ENCODE results near the gene HK1.

DNA sequence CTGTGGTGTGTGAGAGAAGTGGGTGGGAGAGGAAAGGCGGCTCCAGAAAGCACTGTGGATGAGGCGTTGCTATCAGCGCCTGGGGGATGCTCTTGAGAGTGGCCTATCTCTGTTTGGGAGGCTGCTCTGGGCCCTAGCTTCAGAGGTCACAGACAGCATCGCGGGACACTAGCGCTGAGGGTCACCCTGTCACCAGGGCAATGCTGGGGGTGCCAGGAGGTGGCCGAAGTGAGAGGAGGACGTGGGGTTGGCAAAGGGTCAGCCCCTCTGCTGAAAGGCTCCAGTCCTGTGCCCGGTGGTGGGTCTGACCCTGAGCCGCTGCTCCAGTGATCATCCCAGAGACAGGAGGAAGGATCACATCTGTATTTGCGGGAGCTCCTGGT lies 141.4 kb downstream of the HK1 start:
- TF ChIP-seq, protein P1, sequence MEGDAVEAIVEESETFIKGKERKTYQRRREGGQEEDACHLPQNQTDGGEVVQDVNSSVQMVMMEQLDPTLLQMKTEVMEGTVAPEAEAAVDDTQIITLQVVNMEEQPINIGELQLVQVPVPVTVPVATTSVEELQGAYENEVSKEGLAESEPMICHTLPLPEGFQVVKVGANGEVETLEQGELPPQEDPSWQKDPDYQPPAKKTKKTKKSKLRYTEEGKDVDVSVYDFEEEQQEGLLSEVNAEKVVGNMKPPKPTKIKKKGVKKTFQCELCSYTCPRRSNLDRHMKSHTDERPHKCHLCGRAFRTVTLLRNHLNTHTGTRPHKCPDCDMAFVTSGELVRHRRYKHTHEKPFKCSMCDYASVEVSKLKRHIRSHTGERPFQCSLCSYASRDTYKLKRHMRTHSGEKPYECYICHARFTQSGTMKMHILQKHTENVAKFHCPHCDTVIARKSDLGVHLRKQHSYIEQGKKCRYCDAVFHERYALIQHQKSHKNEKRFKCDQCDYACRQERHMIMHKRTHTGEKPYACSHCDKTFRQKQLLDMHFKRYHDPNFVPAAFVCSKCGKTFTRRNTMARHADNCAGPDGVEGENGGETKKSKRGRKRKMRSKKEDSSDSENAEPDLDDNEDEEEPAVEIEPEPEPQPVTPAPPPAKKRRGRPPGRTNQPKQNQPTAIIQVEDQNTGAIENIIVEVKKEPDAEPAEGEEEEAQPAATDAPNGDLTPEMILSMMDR (IDR thresholded peaks at IDR 0.05; ENCODE audit: low read length), result no peak
- no peak for TF ChIP-seq EZH2 (IDR thresholded peaks at IDR 0.05; ENCODE audit: borderline replicate concordance, low read length)
